WERI-Rb-1 (cell line): ENCODE data around the gene AGPAT2.

ENCODE experiments used
- DNase-seq: peaks from one replicate; pipeline ENCODE4 v3.0.0-alpha.2; 2020
- H3K27ac ChIP-seq: fragments of 250-450 bp; sonication (Bioruptor Pico); 2 replicates; pipeline ENCODE4 v1.5.1; 2020; ENCODE audit warnings: mild to moderate bottlenecking, moderate library complexity
- H3K27me3 ChIP-seq: fragments of 250-450 bp; sonication (Bioruptor Pico); 2 replicates; pipeline ENCODE4 v1.5.1; 2021; ENCODE audit warnings: mild to moderate bottlenecking, low read depth, moderate library complexity; ENCODE audit not compliant: insufficient read depth, severe bottlenecking
- H3K36me3 ChIP-seq: fragments of 250-450 bp; sonication (Bioruptor Pico); 2 replicates; pipeline ENCODE4 v1.5.1; 2020; ENCODE audit warnings: mild to moderate bottlenecking, moderate library complexity
- H3K4me3 ChIP-seq: 2 replicates; pipeline ENCODE4 v1.5.1; 2011; ENCODE audit warnings: low read depth, mild to moderate bottlenecking, control low read depth, low read length
- H3K9me3 ChIP-seq: fragments of 250-450 bp; sonication (Bioruptor Pico); 2 replicates; pipeline ENCODE4 v1.5.1; 2021; ENCODE audit warnings: mild to moderate bottlenecking, moderate library complexity; ENCODE audit not compliant: severe bottlenecking
- CTCF ChIP-seq: IDR thresholded peaks from 2 replicates; pipeline ENCODE4 v1.5.1; 2011; ENCODE audit warnings: low read depth, mild to moderate bottlenecking, control low read depth, inconsistent platforms, low read length

Gene AGPAT2

GRCh38 chr9:136676920-136677686, 10.2 kb downstream of the AGPAT2 start:
- no peak for TF ChIP-seq CTCF
- H3K4me3 ChIP-seq = no peak overlapping the region
- H3K27me3 ChIP-seq = no peaks in the 10 kb centered on the region
- DNase-seq = no peak
- no peak overlapping the region for H3K27ac ChIP-seq
- peaks cover 24% of the 10 kb centered on the region for H3K36me3 ChIP-seq
- no peaks in the 10 kb centered on the region for H3K9me3 ChIP-seq

GRCh38 chr9:136676297-136676794, 10.9 kb downstream of the AGPAT2 start:
- Histone ChIP-seq H3K27me3 (no peaks in the 10 kb centered on the region), H3K9me3 (no peaks in the 10 kb centered on the region), H3K36me3 (peaks cover 24% of the 10 kb centered on the region), H3K27ac (no peak overlapping the region), H3K4me3 (no peak overlapping the region)
- TF ChIP-seq CTCF = no peak
- DNase-seq = no peak

- no peak for TF ChIP-seq CTCF
- peaks cover 24% of the 10 kb centered on the region for H3K36me3 ChIP-seq
- no peaks in the 10 kb centered on the region for H3K9me3 ChIP-seq
- H3K4me3 ChIP-seq = no peak overlapping the region
- no peak overlapping the region for H3K27ac ChIP-seq
- no peak for DNase-seq
- H3K27me3 ChIP-seq = no peaks in the 10 kb centered on the region
These were observed 11.6 kb downstream of the AGPAT2 start for GRCh38 chr9:136675477-136676296.

GRCh38 chr9:136674786-136675349, 12.4 kb downstream of the AGPAT2 start:
- peak overlapping the region; percentile 18; the same call in 1 of the 2 replicates for H3K27ac ChIP-seq

More at GRCh38 chr9:136674786-136675349, 12.4 kb downstream of the AGPAT2 start:
- H3K4me3 ChIP-seq = no peak overlapping the region
- DNase-seq = peak; percentile 58
- H3K36me3 ChIP-seq = peaks cover 24% of the 10 kb centered on the region
- no peak for TF ChIP-seq CTCF
- H3K9me3 ChIP-seq = no peaks in the 10 kb centered on the region
- H3K27me3 ChIP-seq = no peaks in the 10 kb centered on the region
